HepG2 (cell line): ENCODE measurements around the gene KIAA0319L. TPM values are rescaled to one million over a fixed set of nuclear protein-coding genes. Genes with fewer than 3 reads are reported as not detected.

Experiments used
- AHR ChIP-seq: IDR thresholded peaks from 2 replicates; pipeline ENCODE4 v1.6.1; 2018; ENCODE audit warnings: missing genetic modification reagents, missing compliant biosample characterization
- EEA1 ChIP-seq: sonication (generic); formaldehyde crosslinking; IDR thresholded peaks from 2 replicates; pipeline ENCODE4 v1.5.1; 2020; ENCODE audit warnings: mild to moderate bottlenecking, missing genetic modification reagents, borderline replicate concordance
- FLYWCH1 ChIP-seq: sonication (generic); formaldehyde crosslinking; IDR thresholded peaks from 2 replicates; pipeline ENCODE4 v1.8.1; 2023; ENCODE audit warnings: mild to moderate bottlenecking, missing genetic modification reagents
- HDAC2 ChIP-seq: sonication (generic); formaldehyde crosslinking; IDR thresholded peaks from 2 replicates; pipeline ENCODE4 v1.4.0; 2020; ENCODE audit warnings: missing genetic modification reagents
- KDM5B ChIP-seq: sonication (generic); formaldehyde crosslinking; IDR thresholded peaks from 2 replicates; pipeline ENCODE4 v1.4.0; 2020; ENCODE audit warnings: missing genetic modification reagents, mild to moderate bottlenecking, borderline replicate concordance
- MAF1 ChIP-seq: sonication (generic); formaldehyde crosslinking; IDR thresholded peaks from 2 replicates; pipeline ENCODE4 v1.5.0; 2020; ENCODE audit warnings: missing genetic modification reagents, borderline replicate concordance
- MATR3 ChIP-seq: sonication (generic); formaldehyde crosslinking; IDR thresholded peaks from 2 replicates; pipeline ENCODE4 v1.4.0; 2020; ENCODE audit warnings: missing genetic modification reagents
- PHB2 ChIP-seq: fragments of 450-650 bp; IDR thresholded peaks from 2 replicates; pipeline ENCODE4 v1.6.1; 2018; ENCODE audit not compliant: partially characterized antibody
- PHF20 ChIP-seq: sonication (generic); formaldehyde crosslinking; IDR thresholded peaks from 2 replicates; pipeline ENCODE4 v1.5.0; 2020; ENCODE audit warnings: mild to moderate bottlenecking, missing genetic modification reagents
- RARG ChIP-seq: sonication (generic); formaldehyde crosslinking; IDR thresholded peaks from 2 replicates; pipeline ENCODE4 v1.4.0; 2020; ENCODE audit warnings: low read depth, mild to moderate bottlenecking, missing genetic modification reagents
- RXRB ChIP-seq: IDR thresholded peaks from 2 replicates; pipeline ENCODE4 v1.6.1; 2016; ENCODE audit warnings: borderline replicate concordance, missing genetic modification reagents, missing compliant biosample characterization
- SMARCC2 ChIP-seq: fragments of 450-650 bp; IDR thresholded peaks from 2 replicates; pipeline ENCODE4 v1.6.1; 2017; ENCODE audit warnings: antibody characterized with exemption, mild to moderate bottlenecking
- SMYD3 ChIP-seq: sonication (generic); formaldehyde crosslinking; IDR thresholded peaks from 2 replicates; pipeline ENCODE4 v1.8.1; 2023; ENCODE audit warnings: mild to moderate bottlenecking, missing genetic modification reagents
- SOX13 ChIP-seq, 3 experiments: fragments of 450-650 bp in 1 of 3; sonication (generic) in 1 of 3; formaldehyde crosslinking in 1 of 3; IDR thresholded peaks in 2 of 3; conservative IDR thresholded peaks in 1 of 3; 2 replicates each; pipeline versions ENCODE4 v1.5.0 to v1.6.1; 2016 to 2020; ENCODE audit warnings: antibody characterized with exemption in 1 of 3, mild to moderate bottlenecking in 1 of 3, missing compliant biosample characterization in 1 of 3, missing genetic modification reagents in 1 of 3, moderate library complexity in 1 of 3
- ZFYVE20 ChIP-seq: sonication (generic); formaldehyde crosslinking; IDR thresholded peaks from 2 replicates; pipeline ENCODE4 v1.8.0; 2023; ENCODE audit warnings: low read depth, mild to moderate bottlenecking, moderate library complexity, missing genetic modification reagents, borderline replicate concordance
- ZNF383 ChIP-seq: sonication (generic); formaldehyde crosslinking; IDR thresholded peaks from 2 replicates; pipeline ENCODE4 v1.4.0; 2020; ENCODE audit warnings: missing genetic modification reagents, mild to moderate bottlenecking, borderline replicate concordance
- ZNF460 ChIP-seq: sonication (generic); formaldehyde crosslinking; IDR thresholded peaks from 2 replicates; pipeline ENCODE4 v1.5.1; 2020; ENCODE audit warnings: missing genetic modification reagents, mild to moderate bottlenecking, borderline replicate concordance
- ZZZ3 ChIP-seq: sonication (generic); formaldehyde crosslinking; IDR thresholded peaks from 2 replicates; pipeline ENCODE4 v1.4.0; 2020; ENCODE audit warnings: missing genetic modification reagents, mild to moderate bottlenecking, borderline replicate concordance
- polyA plus RNA-seq, 8 experiments: library from polyadenylated mRNA; depleted of rRNA in 3 of 8; stranded (reverse) in 7 of 8; unstranded in 1 of 8; fragments of >200 nt; fragmentation: Illumina TruSeq in 4 of 8; extraction: Trizol in 4 of 8; gene quantifications; 2 replicates each; pipeline versions ENCODE4 v1.2.1 to v1.2.3, GENCODE V29; 2011 to 2016; ENCODE audit warnings: low read depth in 4 of 8, missing spikeins in 1 of 8, mixed read lengths in 1 of 8; ENCODE audit not compliant: insufficient read depth in 1 of 8
- total RNA-seq, 5 experiments: library from RNA; depleted of rRNA; stranded (reverse); fragments of >200 nt; fragmentation: Illumina TruSeq; extraction: Trizol; gene quantifications; 2 replicates each; pipeline ENCODE4 v1.2.3, GENCODE V29; 2016; ENCODE audit warnings: low read depth in 1 of 5
- TF ChIP-seq, protein P1 (sequence below): sonication (generic); formaldehyde crosslinking; IDR thresholded peaks from 2 replicates; pipeline ENCODE4 v1.5.0; 2020; ENCODE audit warnings: missing genetic modification reagents, mild to moderate bottlenecking, borderline replicate concordance
- TF ChIP-seq, protein P2 (sequence below): IDR thresholded peaks from 2 replicates; pipeline ENCODE4 v1.4.0; 2020; ENCODE audit warnings: mild to moderate bottlenecking, missing genetic modification reagents
- TF ChIP-seq, protein P3 (sequence below): sonication (generic); formaldehyde crosslinking; IDR thresholded peaks from 2 replicates; pipeline ENCODE4 v1.4.0; 2020; ENCODE audit warnings: mild to moderate bottlenecking, missing genetic modification reagents
- TF ChIP-seq, protein P4 (sequence below): sonication (generic); formaldehyde crosslinking; IDR thresholded peaks from 2 replicates; pipeline ENCODE4 v1.4.0; 2020; ENCODE audit warnings: mild to moderate bottlenecking, low read depth, missing genetic modification reagents

Gene KIAA0319L
- total and polyA plus RNA-seq, 2 of the 13 experiments (the other 11 are each of a cell fraction or from before 2014, with no cell fraction given): 33.4 to 82.6 TPM

DNA sequence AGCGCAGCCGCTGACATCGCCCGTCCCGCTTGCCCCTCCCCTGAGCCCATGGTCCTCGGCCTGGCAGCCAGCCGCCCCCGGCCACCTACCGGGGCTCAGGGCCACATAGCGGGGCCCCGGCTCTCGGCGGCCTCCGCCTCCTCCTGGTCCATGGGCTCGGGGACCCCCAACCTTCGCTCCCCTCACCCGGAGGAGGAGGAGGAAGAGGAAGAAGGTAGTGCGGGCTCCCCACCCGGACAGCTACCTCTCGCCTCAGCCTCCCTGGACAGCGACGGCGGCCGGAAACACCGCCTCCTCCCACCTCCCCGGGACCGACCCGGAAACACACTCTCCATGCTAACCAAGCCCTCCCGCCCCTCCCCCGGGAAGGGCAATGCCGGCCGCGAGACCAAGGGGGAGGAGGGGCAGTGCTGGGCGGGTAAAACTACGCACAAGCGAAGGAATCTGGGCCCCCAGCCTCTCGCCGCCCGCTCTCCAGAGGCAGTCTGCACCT, at the start of gene KIAA0319L (continued):
- no peak for TF ChIP-seq ZZZ3 (CRISPR knock-in tag)
- 0 out of 2 replicates have a peak, but pooled peaks have one; percentile 44 for TF ChIP-seq HDAC2 (CRISPR knock-in tag)
- TF ChIP-seq, protein P1, sequence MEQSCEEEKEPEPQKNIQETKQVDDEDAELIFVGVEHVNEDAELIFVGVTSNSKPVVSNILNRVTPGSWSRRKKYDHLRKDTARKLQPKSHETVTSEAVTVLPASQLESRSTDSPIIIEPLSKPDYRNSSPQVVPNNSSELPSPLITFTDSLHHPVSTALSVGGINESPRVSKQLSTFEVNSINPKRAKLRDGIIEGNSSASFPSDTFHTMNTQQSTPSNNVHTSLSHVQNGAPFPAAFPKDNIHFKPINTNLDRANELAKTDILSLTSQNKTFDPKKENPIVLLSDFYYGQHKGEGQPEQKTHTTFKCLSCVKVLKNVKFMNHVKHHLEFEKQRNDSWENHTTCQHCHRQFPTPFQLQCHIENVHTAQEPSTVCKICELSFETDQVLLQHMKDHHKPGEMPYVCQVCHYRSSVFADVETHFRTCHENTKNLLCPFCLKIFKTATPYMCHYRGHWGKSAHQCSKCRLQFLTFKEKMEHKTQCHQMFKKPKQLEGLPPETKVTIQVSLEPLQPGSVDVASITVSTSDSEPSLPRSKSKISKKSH (CRISPR knock-in tag): peak; percentile 53; the same call in 1 of the 2 replicates
- TF ChIP-seq, protein P2, sequence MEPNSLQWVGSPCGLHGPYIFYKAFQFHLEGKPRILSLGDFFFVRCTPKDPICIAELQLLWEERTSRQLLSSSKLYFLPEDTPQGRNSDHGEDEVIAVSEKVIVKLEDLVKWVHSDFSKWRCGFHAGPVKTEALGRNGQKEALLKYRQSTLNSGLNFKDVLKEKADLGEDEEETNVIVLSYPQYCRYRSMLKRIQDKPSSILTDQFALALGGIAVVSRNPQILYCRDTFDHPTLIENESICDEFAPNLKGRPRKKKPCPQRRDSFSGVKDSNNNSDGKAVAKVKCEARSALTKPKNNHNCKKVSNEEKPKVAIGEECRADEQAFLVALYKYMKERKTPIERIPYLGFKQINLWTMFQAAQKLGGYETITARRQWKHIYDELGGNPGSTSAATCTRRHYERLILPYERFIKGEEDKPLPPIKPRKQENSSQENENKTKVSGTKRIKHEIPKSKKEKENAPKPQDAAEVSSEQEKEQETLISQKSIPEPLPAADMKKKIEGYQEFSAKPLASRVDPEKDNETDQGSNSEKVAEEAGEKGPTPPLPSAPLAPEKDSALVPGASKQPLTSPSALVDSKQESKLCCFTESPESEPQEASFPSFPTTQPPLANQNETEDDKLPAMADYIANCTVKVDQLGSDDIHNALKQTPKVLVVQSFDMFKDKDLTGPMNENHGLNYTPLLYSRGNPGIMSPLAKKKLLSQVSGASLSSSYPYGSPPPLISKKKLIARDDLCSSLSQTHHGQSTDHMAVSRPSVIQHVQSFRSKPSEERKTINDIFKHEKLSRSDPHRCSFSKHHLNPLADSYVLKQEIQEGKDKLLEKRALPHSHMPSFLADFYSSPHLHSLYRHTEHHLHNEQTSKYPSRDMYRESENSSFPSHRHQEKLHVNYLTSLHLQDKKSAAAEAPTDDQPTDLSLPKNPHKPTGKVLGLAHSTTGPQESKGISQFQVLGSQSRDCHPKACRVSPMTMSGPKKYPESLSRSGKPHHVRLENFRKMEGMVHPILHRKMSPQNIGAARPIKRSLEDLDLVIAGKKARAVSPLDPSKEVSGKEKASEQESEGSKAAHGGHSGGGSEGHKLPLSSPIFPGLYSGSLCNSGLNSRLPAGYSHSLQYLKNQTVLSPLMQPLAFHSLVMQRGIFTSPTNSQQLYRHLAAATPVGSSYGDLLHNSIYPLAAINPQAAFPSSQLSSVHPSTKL: peak; percentile 6; the same call in 1 of the 2 replicates
- TF ChIP-seq SOX13 (IDR thresholded peaks at IDR 0.05): no peak
- TF ChIP-seq SOX13 (CRISPR knock-in tag; conservative IDR thresholded peaks at IDR 0.05 in 1 of 2, IDR thresholded peaks at IDR 0.05 in 1 of 2): peak in 1 of 2 experiments; percentile 7; a peak in 2 of 4 replicates
- TF ChIP-seq SMYD3: no peak
- no peak for TF ChIP-seq MATR3
- peak; percentile 19; the same call in 1 of the 2 replicates for TF ChIP-seq ZNF460 (CRISPR knock-in tag)
- peak; percentile 15 for TF ChIP-seq AHR
- no peak; the same call in 1 of the 2 replicates for TF ChIP-seq KDM5B (CRISPR knock-in tag)
- no peak for TF ChIP-seq RXRB (CRISPR knock-in tag)
- no peak for TF ChIP-seq SMARCC2
- peak; percentile 83 for TF ChIP-seq PHF20 (CRISPR knock-in tag)
- TF ChIP-seq ZFYVE20 (CRISPR knock-in tag): no peak
- TF ChIP-seq, protein P3, sequence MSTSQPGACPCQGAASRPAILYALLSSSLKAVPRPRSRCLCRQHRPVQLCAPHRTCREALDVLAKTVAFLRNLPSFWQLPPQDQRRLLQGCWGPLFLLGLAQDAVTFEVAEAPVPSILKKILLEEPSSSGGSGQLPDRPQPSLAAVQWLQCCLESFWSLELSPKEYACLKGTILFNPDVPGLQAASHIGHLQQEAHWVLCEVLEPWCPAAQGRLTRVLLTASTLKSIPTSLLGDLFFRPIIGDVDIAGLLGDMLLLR: peak; percentile 76; the same call in 1 of the 2 replicates
- TF ChIP-seq, protein P4, sequence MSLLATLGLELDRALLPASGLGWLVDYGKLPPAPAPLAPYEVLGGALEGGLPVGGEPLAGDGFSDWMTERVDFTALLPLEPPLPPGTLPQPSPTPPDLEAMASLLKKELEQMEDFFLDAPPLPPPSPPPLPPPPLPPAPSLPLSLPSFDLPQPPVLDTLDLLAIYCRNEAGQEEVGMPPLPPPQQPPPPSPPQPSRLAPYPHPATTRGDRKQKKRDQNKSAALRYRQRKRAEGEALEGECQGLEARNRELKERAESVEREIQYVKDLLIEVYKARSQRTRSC (CRISPR knock-in tag): no peak
- no peak for TF ChIP-seq RARG (CRISPR knock-in tag)
- no peak for TF ChIP-seq PHB2
- TF ChIP-seq MAF1 (CRISPR knock-in tag): no peak
- TF ChIP-seq FLYWCH1 (CRISPR knock-in tag): no peak
- TF ChIP-seq EEA1 (CRISPR knock-in tag): no peak
- TF ChIP-seq ZNF383 (CRISPR knock-in tag): no peak
